ENCODE data around the gene RNU4-1. TPM values are rescaled to one million over a fixed set of nuclear protein-coding genes. Genes with fewer than 3 reads are reported as not detected.

Gene RNU4-1
- total RNA-seq, 1 donor from 2014 or later: not detected

DNA sequence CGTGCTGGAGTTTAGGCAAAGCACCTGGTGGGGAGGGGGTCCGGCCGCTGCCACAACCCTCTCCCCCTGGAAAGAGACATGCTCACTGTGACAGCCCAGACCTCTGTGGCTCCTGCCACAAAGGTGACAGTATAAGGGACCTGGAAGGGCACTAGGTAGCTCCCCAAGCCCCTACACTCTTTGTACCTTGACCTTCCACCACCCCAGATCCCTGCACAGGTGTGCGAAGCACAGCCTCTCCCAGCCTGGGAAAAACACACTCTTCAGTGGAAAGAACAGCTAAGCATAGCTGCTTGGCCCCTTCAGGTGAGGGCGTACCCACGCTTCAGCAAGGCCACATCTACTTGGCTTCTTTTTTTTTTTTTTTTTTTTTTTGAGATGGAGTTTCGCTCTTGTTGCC is 39.5 kb upstream of the RNU4-1 start:
- intact Hi-C loops (cut with DNase I): no loop called here
- no peak for DNase-seq (ENCODE audit: low spot score in 2 of 2)
- TF ChIP-seq, protein P1, sequence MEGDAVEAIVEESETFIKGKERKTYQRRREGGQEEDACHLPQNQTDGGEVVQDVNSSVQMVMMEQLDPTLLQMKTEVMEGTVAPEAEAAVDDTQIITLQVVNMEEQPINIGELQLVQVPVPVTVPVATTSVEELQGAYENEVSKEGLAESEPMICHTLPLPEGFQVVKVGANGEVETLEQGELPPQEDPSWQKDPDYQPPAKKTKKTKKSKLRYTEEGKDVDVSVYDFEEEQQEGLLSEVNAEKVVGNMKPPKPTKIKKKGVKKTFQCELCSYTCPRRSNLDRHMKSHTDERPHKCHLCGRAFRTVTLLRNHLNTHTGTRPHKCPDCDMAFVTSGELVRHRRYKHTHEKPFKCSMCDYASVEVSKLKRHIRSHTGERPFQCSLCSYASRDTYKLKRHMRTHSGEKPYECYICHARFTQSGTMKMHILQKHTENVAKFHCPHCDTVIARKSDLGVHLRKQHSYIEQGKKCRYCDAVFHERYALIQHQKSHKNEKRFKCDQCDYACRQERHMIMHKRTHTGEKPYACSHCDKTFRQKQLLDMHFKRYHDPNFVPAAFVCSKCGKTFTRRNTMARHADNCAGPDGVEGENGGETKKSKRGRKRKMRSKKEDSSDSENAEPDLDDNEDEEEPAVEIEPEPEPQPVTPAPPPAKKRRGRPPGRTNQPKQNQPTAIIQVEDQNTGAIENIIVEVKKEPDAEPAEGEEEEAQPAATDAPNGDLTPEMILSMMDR (IDR thresholded peaks at IDR 0.05): no peak
- no peak overlapping the region for H3K27ac ChIP-seq
- H3K36me3 ChIP-seq: no peaks in the 10 kb centered on the region
- no peak overlapping the region for H3K4me3 ChIP-seq
- no peaks in the 10 kb centered on the region for H3K9me3 ChIP-seq
- no peaks in the 10 kb centered on the region for H3K4me1 ChIP-seq
- no peaks in the 10 kb centered on the region for H3K27me3 ChIP-seq

- H3K9me3 ChIP-seq: no peaks in the 10 kb centered on the region
- H3K4me3 ChIP-seq: no peak overlapping the region
- no peaks in the 10 kb centered on the region for H3K27me3 ChIP-seq
- intact Hi-C loops (cut with DNase I): no loop called here
- H3K36me3 ChIP-seq: no peaks in the 10 kb centered on the region
- no peak for DNase-seq (ENCODE audit: low spot score in 2 of 2)
- no peaks in the 10 kb centered on the region for H3K4me1 ChIP-seq
- no peak overlapping the region for H3K27ac ChIP-seq
- TF ChIP-seq, protein P1 (IDR thresholded peaks at IDR 0.05): no peak
Observed at GRCh38 chr12:120332041-120332440, 39.0 kb upstream of the RNU4-1 start.

GRCh38 chr12:120331390-120331789 is 38.4 kb upstream of the RNU4-1 start:
- Histone ChIP-seq H3K4me3 (no peak overlapping the region), H3K9me3 (no peaks in the 10 kb centered on the region), H3K27ac (no peak overlapping the region), H3K27me3 (no peaks in the 10 kb centered on the region), H3K4me1 (no peaks in the 10 kb centered on the region), H3K36me3 (no peaks in the 10 kb centered on the region)
- DNase-seq (ENCODE audit: low spot score in 2 of 2): no peak
- TF ChIP-seq, protein P1 (IDR thresholded peaks at IDR 0.05): no peak
- intact Hi-C loops (cut with DNase I): no loop called here

GRCh38 chr12:120328228-120328627 is 35.2 kb upstream of the RNU4-1 start:
- H3K4me1 ChIP-seq: peaks cover 0 to 2% of the 10 kb centered on the region in 2 donors
- no peak overlapping the region for H3K27ac ChIP-seq
- intact Hi-C loops (cut with DNase I): loop anchor here (10.0 kb wide), 1 partner anchor 317 kb away; the partner anchor contains the start of gene CABP1
- no peaks in the 10 kb centered on the region for H3K9me3 ChIP-seq
- H3K36me3 ChIP-seq: no peaks in the 10 kb centered on the region
- H3K4me3 ChIP-seq: no peak overlapping the region
- DNase-seq (ENCODE audit: low spot score in 2 of 2): no peak
- H3K27me3 ChIP-seq: no peaks in the 10 kb centered on the region
- TF ChIP-seq, protein P1 (IDR thresholded peaks at IDR 0.05): no peak

- Histone ChIP-seq H3K36me3 (no peaks in the 10 kb centered on the region), H3K9me3 (no peaks in the 10 kb centered on the region), H3K27ac (no peak within 1 kb of the TSS), H3K27me3 (no peaks in the 10 kb centered on the region), H3K4me3 (no peak within 1 kb of the TSS), H3K4me1 (peaks cover 0 to 2% of the 10 kb centered on the region in 2 donors)
- TF ChIP-seq, protein P1 (IDR thresholded peaks at IDR 0.05): no peak
- intact Hi-C loops (cut with DNase I): loop anchor here (10.0 kb wide), 1 partner anchor 317 kb away; the partner anchor contains the start of gene CABP1
- no peak for DNase-seq (ENCODE audit: low spot score in 2 of 2)
Observed at GRCh38 chr12:120327593-120327992, 34.6 kb upstream of the RNU4-1 start, which contains the start of gene PLA2G1B. Gene PLA2G1B (minus strand): TSS chr12:120327779. CDS start chr12:120327753, 26 bp downstream.

Data from ascending aorta (tissue), 2 donors.